Esophagus squamous epithelium (tissue), 4 donors: Measurements from ENCODE around the gene IL34.

Experiments used
- CTCF ChIP-seq, 6 experiments: fragments of 450-650 bp in 4 of 6; fragments of 200-600 bp in 2 of 6; sonication (generic) in 2 of 6; IDR thresholded peaks; one replicate each; pipeline ENCODE4 v1.5.1; 2016 to 2019; ENCODE audit warnings: antibody characterized with exemption in 6 of 6, mild to moderate bottlenecking in 4 of 6, moderate library complexity in 4 of 6
- POLR2A ChIP-seq, 4 donors: fragments of 450-650 bp; IDR thresholded peaks; one replicate each; pipeline ENCODE4 v1.6.1; 2017; ENCODE audit warnings: antibody characterized with exemption in 4 of 4, mild to moderate bottlenecking in 4 of 4, moderate library complexity in 3 of 4

- TF ChIP-seq CTCF (IDR thresholded peaks at IDR 0.05) (no peak), POLR2A (IDR thresholded peaks at IDR 0.05) (no peak)
These were observed 63.6 kb downstream of the IL34 start for GRCh38 chr16:70709942-70710341.
